Measurements from ENCODE around the gene GOLGA6L22.
A peak's percentile ranks its signal among the peaks of the same experiment; 100 is the strongest.
"Not testable (repeated sequence)": the region's sequence is repeated elsewhere in the genome, so short reads cannot be mapped to it uniquely, and the experiment has no call there.

GOLGA6L22 gene, protein sequence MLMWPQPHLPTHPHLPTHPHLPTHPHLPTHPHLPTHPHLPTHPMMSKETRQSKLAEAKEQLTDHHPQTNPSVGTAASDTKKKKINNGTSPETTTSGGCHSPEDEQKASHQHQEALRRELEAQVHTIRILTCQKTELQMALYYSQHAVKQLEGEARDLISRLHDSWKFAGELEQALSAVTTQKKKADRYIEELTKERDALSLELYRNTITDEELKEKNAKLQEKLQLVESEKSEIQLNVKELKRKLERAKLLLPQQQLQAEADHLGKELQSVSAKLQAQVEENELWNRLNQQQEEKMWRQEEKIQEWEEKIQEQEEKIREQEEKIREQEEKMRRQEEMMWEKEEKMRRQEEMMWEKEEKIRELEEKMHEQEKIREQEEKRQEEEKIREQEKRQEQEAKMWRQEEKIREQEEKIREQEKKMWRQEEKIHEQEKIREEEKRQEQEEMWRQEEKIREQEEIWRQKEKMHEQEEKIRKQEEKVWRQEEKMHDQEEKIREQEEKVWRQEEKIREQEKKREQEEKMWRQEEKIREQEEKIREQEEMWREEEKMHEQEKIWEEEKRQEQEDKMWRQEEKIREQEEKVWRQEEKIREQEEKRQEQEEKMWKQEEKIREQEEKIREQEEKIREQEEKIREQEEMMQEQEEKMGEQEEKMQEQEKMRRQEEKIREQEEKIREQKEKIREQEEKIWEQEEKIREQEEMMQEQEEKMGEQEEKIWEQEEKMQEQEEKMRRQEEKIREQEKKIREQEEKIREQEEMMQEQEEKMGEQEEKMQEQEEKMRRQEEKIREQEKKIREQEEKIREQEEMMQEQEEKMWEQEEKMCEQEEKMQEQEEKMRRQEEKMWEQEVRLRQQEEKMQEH

GRCh38 chr15:22458603-22459002, at the start of gene GOLGA6L22:
GOLGA6L22 (plus strand) TSS chr15:22458903; CDS start chr15:22458994, 91 bp downstream.
- DNase-seq (ENCODE audit: low spot score) = not testable (repeated sequence)

GRCh38 chr15:22417288-22417687, 41.4 kb upstream of the GOLGA6L22 start:
- not testable (repeated sequence) for DNase-seq (ENCODE audit: low spot score)

- not testable (repeated sequence) for DNase-seq (ENCODE audit: low spot score)
These were observed 40.9 kb upstream of the GOLGA6L22 start for GRCh38 chr15:22417795-22418194.

DNA sequence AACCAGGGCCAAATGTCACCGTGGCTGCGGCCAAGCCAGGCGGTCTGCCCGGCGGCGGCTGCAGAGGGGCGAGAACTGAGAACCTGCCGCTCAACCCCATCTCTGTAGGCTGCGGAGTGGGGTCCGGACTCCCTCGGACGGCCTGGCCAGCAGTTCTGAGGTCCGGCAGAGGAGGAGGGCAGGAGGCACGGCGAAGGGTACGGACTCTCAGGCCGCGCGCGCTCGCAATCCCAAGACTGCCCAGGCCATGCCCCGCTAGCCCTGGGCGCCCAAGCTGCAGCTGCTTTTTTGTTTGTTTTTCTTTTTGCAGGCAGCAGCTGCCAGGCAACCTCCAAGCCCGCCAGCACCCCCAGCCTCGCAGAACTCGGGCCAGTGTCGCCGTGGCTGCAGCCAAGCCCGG, 40.5 kb upstream of the GOLGA6L22 start:
- DNase-seq (ENCODE audit: low spot score) = not testable (repeated sequence)

- DNase-seq (ENCODE audit: low spot score) = not testable (repeated sequence)
These were observed 40.0 kb upstream of the GOLGA6L22 start for GRCh38 chr15:22418666-22419065.

- DNase-seq (ENCODE audit: low spot score) = not testable (repeated sequence)
These were observed 38.4 kb upstream of the GOLGA6L22 start for GRCh38 chr15:22420340-22420739.

- not testable (repeated sequence) for DNase-seq (ENCODE audit: low spot score)
These were observed 29.3 kb upstream of the GOLGA6L22 start for GRCh38 chr15:22429426-22429825.

DNA sequence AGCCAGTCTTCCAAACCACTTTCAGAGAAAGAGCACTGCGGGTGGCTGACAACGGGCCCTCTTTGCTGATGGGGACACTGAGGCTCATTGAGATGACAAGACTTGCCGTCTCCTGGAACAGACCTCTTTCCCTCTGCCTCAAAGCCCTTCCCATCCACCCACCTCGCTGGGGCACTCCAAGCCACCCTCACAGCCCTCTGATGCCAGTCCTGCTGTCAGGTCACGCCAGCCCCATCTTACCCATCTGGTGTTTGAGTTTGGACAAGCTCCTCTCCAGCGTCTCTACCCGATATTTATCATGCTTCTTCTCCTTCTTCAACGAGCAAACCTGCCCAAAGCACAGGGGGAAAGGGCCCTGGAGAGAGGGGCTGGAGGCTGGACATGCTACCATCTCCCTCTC, 27.0 kb upstream of the GOLGA6L22 start:
- not testable (repeated sequence) for DNase-seq (ENCODE audit: low spot score)

GRCh38 chr15:22494490-22495113, 35.9 kb downstream of the GOLGA6L22 start:
- DNase-seq (ENCODE audit: low spot score) = peak; percentile 71

- not testable (repeated sequence) for DNase-seq (ENCODE audit: low spot score)
These were observed 38.5 kb downstream of the GOLGA6L22 start for GRCh38 chr15:22497200-22497599.

DNA sequence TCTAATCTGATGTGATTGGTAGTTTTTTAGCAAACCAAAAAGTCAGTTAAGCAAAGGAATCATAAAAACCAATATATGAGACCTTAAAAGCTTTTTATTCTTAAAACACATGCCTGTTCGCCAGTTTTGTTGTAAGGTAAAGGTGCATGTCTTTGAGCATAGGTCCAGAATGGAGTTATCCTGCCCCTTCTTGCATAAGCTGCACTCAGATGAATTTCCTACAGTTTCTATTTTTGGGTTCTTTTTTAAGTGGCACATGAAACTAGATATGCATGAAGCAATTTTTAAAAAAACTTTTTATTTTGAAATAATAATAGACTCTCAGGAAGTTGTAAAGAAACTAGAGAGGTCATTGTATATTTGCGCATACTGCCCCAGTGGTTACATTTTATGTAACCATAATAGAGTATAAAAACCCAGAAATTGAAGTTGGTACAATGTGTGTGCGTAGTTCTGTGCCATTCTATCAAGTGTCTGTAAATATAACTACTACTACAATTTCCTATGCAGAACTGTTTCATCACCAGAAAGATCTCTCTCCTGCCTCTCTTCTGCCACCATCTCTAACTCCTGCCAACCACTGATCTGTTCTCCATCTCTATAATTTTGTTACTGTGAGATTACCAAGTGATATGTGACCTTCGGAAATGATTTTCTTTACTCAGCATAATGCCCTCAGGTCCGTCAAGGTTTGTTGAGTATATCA, 39.7 kb downstream of the GOLGA6L22 start:
- DNase-seq (ENCODE audit: low spot score) = not testable (repeated sequence)

DNA sequence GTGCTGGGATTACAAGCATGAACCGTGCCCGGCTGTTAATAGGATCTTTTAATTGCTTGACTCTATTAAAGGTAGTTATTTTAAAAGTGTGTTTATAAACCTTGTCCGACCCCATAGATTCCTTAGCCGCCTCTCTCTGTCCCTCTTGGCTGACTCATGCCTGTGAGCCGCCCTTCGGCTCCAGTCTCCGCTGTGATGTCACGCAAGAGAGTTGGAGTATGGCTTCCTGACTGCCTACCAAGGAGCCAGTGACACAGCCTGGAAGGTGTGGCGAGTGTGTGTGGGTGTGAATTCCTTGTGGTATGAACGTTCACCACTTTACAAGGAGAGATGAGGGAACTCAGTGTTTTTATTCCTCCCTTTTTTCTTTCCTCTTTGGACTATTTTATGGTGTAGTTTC, 43.6 kb downstream of the GOLGA6L22 start:
- not testable (repeated sequence) for DNase-seq (ENCODE audit: low spot score)

DNA sequence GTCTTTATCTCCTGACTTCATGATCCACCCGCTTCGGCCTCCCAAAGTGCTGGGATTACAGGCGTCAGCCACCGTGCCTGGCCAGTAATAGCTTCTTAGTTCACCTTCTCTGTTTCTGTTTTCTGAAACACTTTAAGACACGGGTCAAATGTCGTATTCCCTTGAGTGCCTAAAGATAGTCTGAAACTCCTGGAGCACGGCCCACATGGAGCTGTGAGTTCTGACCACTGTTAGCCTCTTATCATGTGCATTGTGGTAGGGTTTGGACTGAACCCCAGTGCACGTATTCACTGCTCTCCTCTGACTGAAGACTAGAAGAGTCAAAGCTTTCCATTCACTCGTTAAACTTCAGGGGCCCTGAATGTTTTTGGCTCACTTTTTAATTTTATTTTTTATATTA, 48.3 kb downstream of the GOLGA6L22 start:
- not testable (repeated sequence) for DNase-seq (ENCODE audit: low spot score)

GRCh38 chr15:22516140-22516539, 57.4 kb downstream of the GOLGA6L22 start:
- not testable (repeated sequence) for DNase-seq (ENCODE audit: low spot score)
